Measurements from ENCODE around the gene MBD4.

DNA sequence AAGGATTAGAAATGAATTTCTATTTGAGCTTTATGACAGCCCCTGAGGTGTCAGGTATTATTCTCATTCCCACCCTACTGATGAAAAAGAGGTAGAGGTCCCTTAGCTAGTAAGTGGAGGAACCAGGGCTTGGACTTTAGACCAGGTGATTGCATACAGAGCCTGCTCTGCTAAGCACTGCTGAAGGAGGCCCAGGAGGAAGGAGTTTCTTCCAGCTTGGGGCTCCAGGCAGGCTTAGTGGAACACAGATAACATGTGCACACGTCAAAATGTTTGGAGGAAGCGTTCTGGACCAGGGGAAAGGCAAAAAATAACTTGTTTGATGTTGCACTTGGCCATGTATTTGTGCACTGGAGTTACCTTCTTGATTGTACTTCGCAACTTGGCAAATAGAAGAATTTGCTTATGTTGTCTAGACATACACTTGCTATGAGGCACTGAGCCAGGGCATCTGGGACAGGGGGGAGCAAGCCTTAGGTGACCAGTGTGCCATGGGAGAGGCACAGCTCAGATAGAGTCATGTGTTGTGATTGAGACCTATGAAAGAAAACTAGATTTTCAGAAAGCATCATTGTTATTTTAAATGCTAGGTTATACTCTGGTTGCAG, 22.7 kb upstream of the MBD4 start:
- TF ChIP-seq, protein P1, sequence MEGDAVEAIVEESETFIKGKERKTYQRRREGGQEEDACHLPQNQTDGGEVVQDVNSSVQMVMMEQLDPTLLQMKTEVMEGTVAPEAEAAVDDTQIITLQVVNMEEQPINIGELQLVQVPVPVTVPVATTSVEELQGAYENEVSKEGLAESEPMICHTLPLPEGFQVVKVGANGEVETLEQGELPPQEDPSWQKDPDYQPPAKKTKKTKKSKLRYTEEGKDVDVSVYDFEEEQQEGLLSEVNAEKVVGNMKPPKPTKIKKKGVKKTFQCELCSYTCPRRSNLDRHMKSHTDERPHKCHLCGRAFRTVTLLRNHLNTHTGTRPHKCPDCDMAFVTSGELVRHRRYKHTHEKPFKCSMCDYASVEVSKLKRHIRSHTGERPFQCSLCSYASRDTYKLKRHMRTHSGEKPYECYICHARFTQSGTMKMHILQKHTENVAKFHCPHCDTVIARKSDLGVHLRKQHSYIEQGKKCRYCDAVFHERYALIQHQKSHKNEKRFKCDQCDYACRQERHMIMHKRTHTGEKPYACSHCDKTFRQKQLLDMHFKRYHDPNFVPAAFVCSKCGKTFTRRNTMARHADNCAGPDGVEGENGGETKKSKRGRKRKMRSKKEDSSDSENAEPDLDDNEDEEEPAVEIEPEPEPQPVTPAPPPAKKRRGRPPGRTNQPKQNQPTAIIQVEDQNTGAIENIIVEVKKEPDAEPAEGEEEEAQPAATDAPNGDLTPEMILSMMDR (optimal IDR thresholded peaks at IDR 0.05 in 1 of 3, IDR thresholded peaks at IDR 0.05 in 1 of 3, conservative IDR thresholded peaks at IDR 0.05 in 1 of 3; ENCODE audit: extremely low read depth in 1 of 3, insufficient read depth in 2 of 3, low read length in 3 of 3), result no peak
- TF ChIP-seq EZH2 (IDR thresholded peaks at IDR 0.05; ENCODE audit: low read length), result no peak
